ENCODE measurements around the gene KSR2.

- no peak for TF ChIP-seq CTCF (IDR thresholded peaks at IDR 0.05)
- TF ChIP-seq POLR2A (IDR thresholded peaks at IDR 0.05): no peak
These were observed 396.0 kb downstream of the KSR2 start for GRCh38 chr12:117572755-117573154.
